ENCODE data around the gene PTHLH.

DNA sequence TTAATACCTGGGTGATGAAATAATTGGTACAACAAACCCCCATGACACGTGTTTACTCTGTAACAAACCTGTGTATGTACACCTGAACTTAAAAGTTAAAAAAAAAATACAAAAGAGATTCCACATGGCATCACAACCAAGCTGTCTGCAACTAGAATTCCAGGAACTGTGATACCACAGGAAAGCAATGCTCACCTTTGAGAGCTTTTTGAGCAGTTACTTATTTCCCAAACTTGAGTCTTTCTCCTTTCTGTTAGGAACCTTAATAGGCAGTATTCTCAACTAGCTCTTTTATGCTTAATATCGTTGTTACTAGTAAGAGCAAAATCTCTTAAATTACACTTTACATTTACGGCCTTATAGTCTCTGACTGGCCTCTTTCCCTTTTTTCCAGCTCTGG, 15.2 kb downstream of the PTHLH start:
- TF ChIP-seq, protein P1, sequence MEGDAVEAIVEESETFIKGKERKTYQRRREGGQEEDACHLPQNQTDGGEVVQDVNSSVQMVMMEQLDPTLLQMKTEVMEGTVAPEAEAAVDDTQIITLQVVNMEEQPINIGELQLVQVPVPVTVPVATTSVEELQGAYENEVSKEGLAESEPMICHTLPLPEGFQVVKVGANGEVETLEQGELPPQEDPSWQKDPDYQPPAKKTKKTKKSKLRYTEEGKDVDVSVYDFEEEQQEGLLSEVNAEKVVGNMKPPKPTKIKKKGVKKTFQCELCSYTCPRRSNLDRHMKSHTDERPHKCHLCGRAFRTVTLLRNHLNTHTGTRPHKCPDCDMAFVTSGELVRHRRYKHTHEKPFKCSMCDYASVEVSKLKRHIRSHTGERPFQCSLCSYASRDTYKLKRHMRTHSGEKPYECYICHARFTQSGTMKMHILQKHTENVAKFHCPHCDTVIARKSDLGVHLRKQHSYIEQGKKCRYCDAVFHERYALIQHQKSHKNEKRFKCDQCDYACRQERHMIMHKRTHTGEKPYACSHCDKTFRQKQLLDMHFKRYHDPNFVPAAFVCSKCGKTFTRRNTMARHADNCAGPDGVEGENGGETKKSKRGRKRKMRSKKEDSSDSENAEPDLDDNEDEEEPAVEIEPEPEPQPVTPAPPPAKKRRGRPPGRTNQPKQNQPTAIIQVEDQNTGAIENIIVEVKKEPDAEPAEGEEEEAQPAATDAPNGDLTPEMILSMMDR (IDR thresholded peaks at IDR 0.05; ENCODE audit: insufficient read depth, low read depth, low read length), result no peak
- no peak for TF ChIP-seq EZH2 (IDR thresholded peaks at IDR 0.05; ENCODE audit: insufficient read depth, low read length)
